Bronchial epithelial cell (primary cell): Measurements from ENCODE around the gene TST. TPM values are rescaled to one million over a fixed set of nuclear protein-coding genes. Genes with fewer than 3 reads are reported as not detected.
A peak's percentile ranks its signal among the peaks of the same experiment; 100 is the strongest.
"Not testable (repeated sequence)": the region's sequence is repeated elsewhere in the genome, so short reads cannot be mapped to it uniquely, and the experiment has no call there.

Experiments used
- DNase-seq: peaks from one replicate; pipeline ENCODE4 v3.0.0-alpha.2; 2010; ENCODE audit warnings: low read depth
- FAIRE-seq: peaks from 2 replicates; lab custom pipeline; 2011; peaks lifted over from hg19 to GRCh38; lab: Jason Lieb, UNC
- H3K27me3 ChIP-seq: 2 replicates; pipeline ENCODE4 v1.5.1; 2011; ENCODE audit warnings: low read length; ENCODE audit not compliant: control insufficient read depth, insufficient read depth
- H3K36me3 ChIP-seq: 2 replicates; pipeline ENCODE4 v1.5.1; 2011; ENCODE audit warnings: low read length; ENCODE audit not compliant: control insufficient read depth, insufficient read depth
- H3K4me3 ChIP-seq: 2 replicates; pipeline ENCODE4 v1.5.1; 2011; ENCODE audit warnings: mild to moderate bottlenecking, low read depth, low read length, control low read depth
- CTCF ChIP-seq: IDR thresholded peaks from 2 replicates; pipeline ENCODE4 v1.5.1; 2011; ENCODE audit warnings: mild to moderate bottlenecking, moderate library complexity, low read length, control low read depth, inconsistent platforms; ENCODE audit not compliant: insufficient read depth, severe bottlenecking
- total RNA-seq: library from RNA; depleted of rRNA; stranded (reverse); fragments of >200 nt; gene quantifications from 2 replicates; pipeline ENCODE4 v1.2.1, GENCODE V29; 2014

Gene TST
- total RNA-seq, 1 donor from 2014 or later: 45.8 TPM

- Histone ChIP-seq H3K36me3 (no peaks in the 10 kb centered on the region), H3K27me3 (no peaks in the 10 kb centered on the region), H3K4me3 (no peak overlapping the region)
- FAIRE-seq (peak; percentile 70), DNase-seq (peak; percentile 60)
- TF ChIP-seq CTCF: no peak
Measured at GRCh38 chr22:36998620-36999351, 20.5 kb downstream of the TST start.

DNA sequence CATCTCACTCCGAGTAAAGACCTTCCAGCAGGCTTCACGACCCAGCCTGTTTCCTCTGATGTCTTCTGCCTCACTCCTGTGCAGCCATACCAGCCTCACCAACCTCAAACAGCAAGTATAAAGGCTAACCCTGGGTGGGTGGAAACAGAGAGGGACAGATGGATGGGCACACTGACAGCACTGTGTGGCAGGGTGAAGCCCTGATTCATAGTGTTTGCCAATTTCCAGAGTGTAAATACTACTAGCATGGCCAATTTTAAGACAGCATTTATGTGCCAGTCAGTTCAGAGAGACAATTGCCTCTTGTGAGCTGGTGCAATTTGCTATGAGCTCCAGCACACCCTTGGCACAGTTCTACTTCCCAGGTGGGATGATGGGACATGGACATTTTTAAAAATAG is 21.5 kb downstream of the TST start:
- Histone ChIP-seq H3K4me3 (no peak overlapping the region), H3K36me3 (no peaks in the 10 kb centered on the region), H3K27me3 (no peaks in the 10 kb centered on the region)
- no peak for DNase-seq
- no peak for FAIRE-seq
- no peak for TF ChIP-seq CTCF

DNA sequence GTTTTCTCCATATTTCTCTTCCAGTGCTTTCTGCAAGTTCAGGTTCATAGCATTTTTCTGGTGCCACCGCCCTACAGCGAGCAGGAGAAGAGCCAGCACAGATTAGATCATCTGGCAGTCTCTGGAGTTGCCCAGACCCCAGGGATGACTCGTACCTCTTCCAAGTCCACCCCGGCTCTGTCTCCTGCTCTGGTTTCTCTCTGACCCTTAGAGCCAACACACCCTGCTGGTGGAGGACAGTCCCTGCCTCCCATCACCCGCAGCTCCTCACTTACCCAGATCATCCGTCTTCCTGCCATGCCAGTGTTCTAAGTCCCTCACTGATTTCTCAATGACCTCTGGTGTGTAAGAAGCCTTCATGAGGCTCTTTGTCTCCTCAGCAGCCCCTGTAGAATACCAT is 28.0 kb downstream of the TST start:
- no peaks in the 10 kb centered on the region for H3K27me3 ChIP-seq
- no peak for FAIRE-seq

GRCh38 chr22:36990457-36990856 is 28.8 kb downstream of the TST start:
- no peak for FAIRE-seq

More for the DNA sequence above, 28.0 kb downstream of the TST start:
- TF ChIP-seq CTCF: no peak
- no peak for DNase-seq
- no peak overlapping the region for H3K4me3 ChIP-seq
- no peaks in the 10 kb centered on the region for H3K36me3 ChIP-seq

DNA sequence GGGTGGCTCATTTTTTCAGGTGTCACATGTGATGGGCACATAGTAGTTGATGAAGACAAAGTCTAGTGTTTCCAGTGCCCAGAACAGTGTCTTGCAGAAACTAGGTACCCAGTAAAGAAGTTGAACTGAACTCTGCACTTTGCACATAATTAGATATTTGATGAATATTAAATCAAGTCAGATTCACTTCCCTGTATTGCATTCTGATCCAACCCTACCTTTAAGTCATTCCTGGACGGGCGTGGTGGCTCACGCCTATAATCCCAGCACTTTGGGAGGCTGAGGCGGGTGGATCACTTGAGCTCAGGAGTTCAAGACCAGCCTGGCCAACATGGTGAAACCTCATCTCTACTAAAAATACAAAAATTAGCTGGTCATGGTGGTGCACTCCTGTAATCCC is 30.2 kb downstream of the TST start:
- H3K4me3 ChIP-seq, DNase-seq, H3K36me3 ChIP-seq, H3K27me3 ChIP-seq, FAIRE-seq: not testable (repeated sequence)

More at GRCh38 chr22:36990457-36990856, 28.8 kb downstream of the TST start:
- no peaks in the 10 kb centered on the region for H3K27me3 ChIP-seq
- no peak for DNase-seq
- no peak for TF ChIP-seq CTCF
- H3K36me3 ChIP-seq: no peaks in the 10 kb centered on the region
- H3K4me3 ChIP-seq: no peak overlapping the region

GRCh38 chr22:36988075-36988832 is 31.0 kb downstream of the TST start:
- no peak for DNase-seq
- Histone ChIP-seq H3K4me3 (no peak overlapping the region), H3K27me3 (no peaks in the 10 kb centered on the region), H3K36me3 (no peaks in the 10 kb centered on the region)
- FAIRE-seq: peak; percentile 88
- TF ChIP-seq CTCF: no peak
